NCI-H748 treated with DMSO at 0.1 percent for 48 hours (cell line): ENCODE data around the gene GALE.

ENCODE experiments used
- DNase-seq: peaks from one replicate; lab custom pipeline; 2025; lab: John Stamatoyannopoulos, UW

Gene GALE

GRCh38 chr1:23751050-23751814 is 49.3 kb downstream of the GALE start:
- DNase-seq, result no peak

GRCh38 chr1:23748016-23748415 is 52.5 kb downstream of the GALE start:
- no peak for DNase-seq
